PC-9 (cell line): Measurements from ENCODE around the gene AGAP3. TPM values are rescaled to one million over a fixed set of nuclear protein-coding genes. Genes with fewer than 3 reads are reported as not detected.

Experiments
- BruUV-seq: library from RNA; stranded (reverse); fragments of 400-500 nt; replicated peaks from 2 replicates; lab custom pipeline; 2021; lab: Mats Ljungman, UMichigan
- CTCF ChIA-PET: fragments of 300-600 bp; sonication (Branson Sonifier 250); formaldehyde crosslinking; loops from one replicate; lab custom pipeline; 2022; ENCODE audit warnings: antibody characterized with exemption; lab: Charles Lee
- POLR2A ChIA-PET: fragments of 300-600 bp; sonication (Branson Sonifier 250); formaldehyde crosslinking; loops from one replicate; lab custom pipeline; 2022; ENCODE audit warnings: antibody characterized with exemption; ENCODE audit not compliant: unreplicated experiment; lab: Charles Lee
- DNase-seq, 2 experiments: peaks; one replicate each; pipeline versions ENCODE4 v3.0.0 to v3.0.0-alpha.2; 2015 to 2022; ENCODE audit warnings: mixed read lengths in 1 of 2
- H2AFZ ChIP-seq: fragments of 200-600 bp; sonication (generic); 2 replicates; pipeline ENCODE4 v1.8.1; 2017; ENCODE audit warnings: antibody characterized with exemption
- H3F3A ChIP-seq: fragments of 200-600 bp; sonication (generic); 2 replicates; pipeline ENCODE4 v1.8.1; 2017; ENCODE audit warnings: antibody characterized with exemption, mild to moderate bottlenecking, low read depth; ENCODE audit not compliant: insufficient read depth
- H3K27ac ChIP-seq: fragments of 200-600 bp; sonication (generic); 2 replicates; pipeline ENCODE4 v1.6.1; 2016; ENCODE audit warnings: mixed run types
- H3K27me3 ChIP-seq: fragments of 200-600 bp; sonication (generic); 2 replicates; pipeline ENCODE4 v1.6.1; 2016; ENCODE audit warnings: low read depth, mixed run types; ENCODE audit not compliant: insufficient read depth
- H3K36me3 ChIP-seq: fragments of 200-600 bp; sonication (generic); 2 replicates; pipeline ENCODE4 v1.6.1; 2016; ENCODE audit warnings: low read depth, mixed run types
- H3K4me1 ChIP-seq: fragments of 200-600 bp; sonication (generic); replicated peaks from 2 replicates; pipeline ENCODE4 v1.6.1; 2016; ENCODE audit warnings: mixed run types; ENCODE audit not compliant: insufficient read depth
- H3K4me2 ChIP-seq: fragments of 200-600 bp; sonication (generic); 2 replicates; pipeline ENCODE4 v1.6.1; 2017; ENCODE audit warnings: mixed run types
- H3K4me3 ChIP-seq: fragments of 200-600 bp; sonication (generic); 2 replicates; pipeline ENCODE4 v1.6.1; 2016; ENCODE audit warnings: mixed run types
- H3K79me2 ChIP-seq: fragments of 200-600 bp; sonication (generic); 2 replicates; pipeline ENCODE4 v1.6.1; 2017; ENCODE audit warnings: low read depth, mixed run types
- H3K9me2 ChIP-seq: fragments of 200-600 bp; sonication (generic); 2 replicates; pipeline ENCODE4 v1.8.1; 2017; ENCODE audit warnings: mild to moderate bottlenecking; ENCODE audit not compliant: insufficient read depth
- H3K9me3 ChIP-seq: fragments of 200-600 bp; sonication (generic); 2 replicates; pipeline ENCODE4 v1.8.1; 2016; ENCODE audit warnings: low read depth; ENCODE audit not compliant: insufficient read depth
- H4K20me1 ChIP-seq: fragments of 200-600 bp; sonication (generic); 2 replicates; pipeline ENCODE4 v1.8.1; 2017; ENCODE audit not compliant: insufficient read depth
- CTCF ChIP-seq: fragments of 200-600 bp; sonication (generic); conservative IDR thresholded peaks from 2 replicates; pipeline ENCODE4 v1.6.1; 2017; ENCODE audit warnings: mixed run types, antibody characterized with exemption, mild to moderate bottlenecking, moderate library complexity
- EZH2 ChIP-seq: fragments of 200-600 bp; sonication (generic); IDR thresholded peaks from 2 replicates; pipeline ENCODE4 v1.8.0; 2017; ENCODE audit warnings: antibody characterized with exemption, low read depth
- intact Hi-C: fragments of 100-400 bp; cut with micrococcal nuclease; formaldehyde crosslinking; loops from one replicate; pipeline ENCODE4 v1.10.0; 2022; ENCODE audit not compliant: unreplicated experiment
- total RNA-seq: library from RNA; stranded (reverse); gene quantifications from 2 replicates; pipeline ENCODE4 v1.2.3, GENCODE V29; 2021

Gene AGAP3
- total RNA-seq, 1 experiment from 2014 or later: 103 TPM

GRCh38 chr7:151120896-151121295, 34.6 kb downstream of the AGAP3 start:
- H2AFZ ChIP-seq: no peak overlapping the region
- no peak overlapping the region for H3K4me2 ChIP-seq
- TF ChIP-seq EZH2 (no peak), CTCF (no peak)
- H4K20me1 ChIP-seq: peaks cover 24% of the 10 kb centered on the region
- H3K9me3 ChIP-seq: no peaks in the 10 kb centered on the region
- DNase-seq: no peak
- no peaks in the 10 kb centered on the region for H3K27me3 ChIP-seq
- CTCF ChIA-PET: no interaction called here
- H3K4me3 ChIP-seq: no peak overlapping the region
- no peaks in the 10 kb centered on the region; the same call in 1 of the 2 replicates for H3F3A ChIP-seq
- H3K27ac ChIP-seq: no peak overlapping the region
- no peaks in the 10 kb centered on the region for H3K9me2 ChIP-seq
- intact Hi-C loops: no loop called here
- H3K79me2 ChIP-seq: peaks cover 11% of the 10 kb centered on the region; the same call in 1 of the 2 replicates
- peaks cover 6% of the 10 kb centered on the region for H3K4me1 ChIP-seq
- no TSS peak for BruUV-seq
- no peaks in the 10 kb centered on the region for H3K36me3 ChIP-seq
- POLR2A ChIA-PET: no interaction called here

- ChIA-PET CTCF (interaction anchor here (0.6 kb wide), 1 partner anchor 55 kb away, joined by 4 read pairs; no protein-coding TSS in a partner anchor), POLR2A (no interaction called here)
- Histone ChIP-seq H3F3A (no peaks in the 10 kb centered on the region; the same call in 1 of the 2 replicates), H3K4me2 (no peak overlapping the region), H3K4me1 (no peaks in the 10 kb centered on the region), H2AFZ (no peak overlapping the region), H3K9me2 (no peaks in the 10 kb centered on the region), H3K9me3 (no peaks in the 10 kb centered on the region), H3K36me3 (no peaks in the 10 kb centered on the region), H4K20me1 (peaks cover 17% of the 10 kb centered on the region), H3K27me3 (no peaks in the 10 kb centered on the region), H3K27ac (no peak overlapping the region), H3K79me2 (peaks cover 4% of the 10 kb centered on the region; the same call in 1 of the 2 replicates), H3K4me3 (no peak overlapping the region)
- intact Hi-C loops: no loop called here
- BruUV-seq: no TSS peak
- TF ChIP-seq EZH2: no peak
- TF ChIP-seq CTCF: no peak
- no peak for DNase-seq
Measured at GRCh38 chr7:151121380-151122170, 35.3 kb downstream of the AGAP3 start.

GRCh38 chr7:151122276-151122675, 36.0 kb downstream of the AGAP3 start:
- Histone ChIP-seq H3K4me3 (no peak overlapping the region), H3K27ac (no peak overlapping the region), H3K79me2 (no peaks in the 10 kb centered on the region), H3K9me2 (no peaks in the 10 kb centered on the region), H3F3A (no peaks in the 10 kb centered on the region; the same call in 1 of the 2 replicates), H3K36me3 (no peaks in the 10 kb centered on the region), H2AFZ (no peak overlapping the region), H3K4me1 (no peaks in the 10 kb centered on the region), H3K27me3 (no peaks in the 10 kb centered on the region), H3K9me3 (no peaks in the 10 kb centered on the region), H4K20me1 (peaks cover 13% of the 10 kb centered on the region), H3K4me2 (no peak overlapping the region)
- TF ChIP-seq EZH2: no peak
- no peak for TF ChIP-seq CTCF
- BruUV-seq: no TSS peak
- ChIA-PET CTCF (interaction anchor here (0.6 kb wide), 1 partner anchor 54 kb away, joined by 4 read pairs; no protein-coding TSS in a partner anchor), POLR2A (no interaction called here)
- intact Hi-C loops: no loop called here
- no peak for DNase-seq
